Suprapubic skin (tissue), 4 donors: Measurements from ENCODE around the gene CYB5A. TPM values are rescaled to one million over a fixed set of nuclear protein-coding genes. Genes with fewer than 3 reads are reported as not detected.

Experiments
- DNase-seq, 2 donors: peaks; one replicate each; pipeline ENCODE4 v3.0.0-alpha.2; 2019; ENCODE audit warnings: low spot score in 2 of 2
- H3K27ac ChIP-seq: fragments of 200-600 bp; sonication (generic); one replicate; pipeline ENCODE4 v1.5.1; 2019
- H3K27me3 ChIP-seq: fragments of 200-600 bp; sonication (generic); one replicate; pipeline ENCODE4 v1.5.1; 2019
- H3K36me3 ChIP-seq: fragments of 200-600 bp; sonication (generic); one replicate; pipeline ENCODE4 v1.5.1; 2019
- H3K4me1 ChIP-seq: fragments of 200-600 bp; sonication (generic); one replicate; pipeline ENCODE4 v1.5.1; 2019
- H3K4me3 ChIP-seq: fragments of 200-600 bp; sonication (generic); one replicate; pipeline ENCODE4 v1.5.1; 2019; ENCODE audit warnings: mild to moderate bottlenecking
- H3K9me3 ChIP-seq: fragments of 200-600 bp; sonication (generic); one replicate; pipeline ENCODE4 v1.5.1; 2019
- EP300 ChIP-seq: sonication (generic); formaldehyde crosslinking; IDR thresholded peaks from one replicate; pipeline ENCODE4 v1.6.1; 2017; ENCODE audit warnings: antibody characterized with exemption
- POLR2A ChIP-seq, 2 donors: fragments of 450-650 bp; IDR thresholded peaks; one replicate each; pipeline ENCODE4 v1.6.1; 2017; ENCODE audit warnings: antibody characterized with exemption in 2 of 2, mild to moderate bottlenecking in 2 of 2, moderate library complexity in 2 of 2
- POLR2AphosphoS5 ChIP-seq, 3 donors: sonication (generic); formaldehyde crosslinking; IDR thresholded peaks; one replicate each; pipeline ENCODE4 v1.6.1; 2017; ENCODE audit warnings: antibody characterized with exemption in 3 of 3
- WGBS: methylation state at CpG from one replicate; pipeline ENCODE4 v1.1.5; 2018; 5-methylcytosine and 5-hydroxymethylcytosine counted together
- total RNA-seq, 4 donors: library from RNA; depleted of rRNA; stranded (reverse); fragments of >200 nt; gene quantifications; one replicate each; pipeline ENCODE4 v1.1.0, GENCODE V29; 2016
- TF ChIP-seq, protein P1 (sequence below), 2 donors: fragments of 200-600 bp in 1 of 2; fragments of 450-650 bp in 1 of 2; sonication (generic) in 1 of 2; IDR thresholded peaks; one replicate each; pipeline ENCODE4 v1.5.1; 2016 to 2019; ENCODE audit warnings: antibody characterized with exemption in 2 of 2, mild to moderate bottlenecking in 1 of 2, moderate library complexity in 1 of 2

The CYB5A gene
- total RNA-seq, 4 donors from 2014 or later, result 103 to 258 (median 147) TPM

DNA sequence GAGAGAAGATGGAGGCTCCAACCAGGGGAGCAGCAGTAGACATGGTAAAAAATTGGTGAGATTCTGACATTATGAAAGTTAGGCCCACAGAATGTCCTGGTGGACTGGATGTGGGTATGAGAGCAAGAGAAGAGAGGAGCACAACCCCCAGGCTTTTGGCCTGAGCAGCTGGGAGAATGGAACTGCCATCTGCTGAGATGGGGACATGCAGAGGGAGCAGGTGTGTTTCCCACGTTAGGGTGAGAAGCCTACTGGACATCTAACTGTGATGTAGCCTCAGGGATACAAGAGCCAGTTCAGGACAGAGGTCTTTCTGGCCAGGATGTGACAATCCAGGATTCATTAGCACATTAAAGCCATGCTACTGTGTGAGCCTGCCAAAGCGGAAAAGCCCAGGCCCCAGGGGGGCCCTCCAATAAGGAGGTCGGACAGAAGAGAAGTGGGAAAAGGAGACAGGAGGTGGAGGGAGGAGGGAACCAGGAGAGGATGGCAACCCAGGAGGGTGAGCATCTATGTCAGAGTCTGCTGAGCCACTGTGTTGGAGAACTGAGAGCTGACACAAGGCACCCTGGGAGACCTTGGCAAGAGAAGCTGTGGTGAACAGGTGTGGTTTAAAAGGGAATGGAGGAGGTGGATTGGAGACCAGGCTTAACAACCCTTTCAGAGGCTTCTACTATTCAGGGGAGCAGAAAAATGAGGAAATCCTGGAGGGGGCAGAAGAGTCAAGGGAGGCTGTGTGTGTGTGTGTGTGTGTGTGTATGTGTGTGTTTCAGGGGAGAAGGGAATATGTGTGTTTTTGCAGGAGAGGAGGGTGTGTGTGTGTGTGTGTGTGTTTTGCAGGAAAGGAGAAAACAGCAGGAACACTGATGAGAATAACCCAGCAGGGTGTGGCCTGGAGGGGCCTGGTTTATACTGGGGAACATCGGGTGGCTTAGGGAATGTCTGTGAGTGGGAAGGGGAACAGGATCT lies 10.5 kb downstream of the CYB5A start:
- Histone ChIP-seq H3K4me1 (peaks cover 73% of the 10 kb centered on the region), H3K27me3 (no peaks in the 10 kb centered on the region), H3K36me3 (no peaks in the 10 kb centered on the region), H3K4me3 (no peak overlapping the region), H3K27ac (peak overlapping the region; percentile 80), H3K9me3 (no peaks in the 10 kb centered on the region)
- no peak for DNase-seq
- TF ChIP-seq, protein P1, sequence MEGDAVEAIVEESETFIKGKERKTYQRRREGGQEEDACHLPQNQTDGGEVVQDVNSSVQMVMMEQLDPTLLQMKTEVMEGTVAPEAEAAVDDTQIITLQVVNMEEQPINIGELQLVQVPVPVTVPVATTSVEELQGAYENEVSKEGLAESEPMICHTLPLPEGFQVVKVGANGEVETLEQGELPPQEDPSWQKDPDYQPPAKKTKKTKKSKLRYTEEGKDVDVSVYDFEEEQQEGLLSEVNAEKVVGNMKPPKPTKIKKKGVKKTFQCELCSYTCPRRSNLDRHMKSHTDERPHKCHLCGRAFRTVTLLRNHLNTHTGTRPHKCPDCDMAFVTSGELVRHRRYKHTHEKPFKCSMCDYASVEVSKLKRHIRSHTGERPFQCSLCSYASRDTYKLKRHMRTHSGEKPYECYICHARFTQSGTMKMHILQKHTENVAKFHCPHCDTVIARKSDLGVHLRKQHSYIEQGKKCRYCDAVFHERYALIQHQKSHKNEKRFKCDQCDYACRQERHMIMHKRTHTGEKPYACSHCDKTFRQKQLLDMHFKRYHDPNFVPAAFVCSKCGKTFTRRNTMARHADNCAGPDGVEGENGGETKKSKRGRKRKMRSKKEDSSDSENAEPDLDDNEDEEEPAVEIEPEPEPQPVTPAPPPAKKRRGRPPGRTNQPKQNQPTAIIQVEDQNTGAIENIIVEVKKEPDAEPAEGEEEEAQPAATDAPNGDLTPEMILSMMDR (IDR thresholded peaks at IDR 0.05), result no peak
- TF ChIP-seq EP300 (no peak), POLR2A (IDR thresholded peaks at IDR 0.05) (no peak), POLR2AphosphoS5 (IDR thresholded peaks at IDR 0.05) (no peak)
- 67% methylated on average over 4 of the region's 4 CpGs for WGBS

DNA sequence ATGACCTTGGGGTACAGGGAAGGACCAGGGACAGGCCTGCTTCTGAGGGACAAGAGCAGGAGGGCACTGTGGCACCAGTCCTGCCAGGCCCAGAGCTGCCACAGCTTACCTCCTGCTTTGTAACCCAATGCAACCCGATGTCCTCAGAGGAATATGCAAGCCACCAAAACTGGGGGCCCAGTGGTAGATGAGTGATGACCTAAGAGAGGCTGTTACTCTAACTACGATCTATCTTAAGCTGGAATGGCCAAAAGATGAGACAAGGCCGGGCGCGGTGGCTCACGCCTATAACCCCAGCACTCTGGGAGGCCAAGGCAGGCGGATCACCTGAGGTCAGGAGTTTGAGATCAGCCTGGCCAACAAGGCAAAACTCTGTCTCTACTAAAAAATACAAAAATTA lies 12.8 kb downstream of the CYB5A start:
- no peaks in the 10 kb centered on the region for H3K36me3 ChIP-seq
- WGBS, result no CpG with 5 or more reads among the region's 7 CpGs
- no peak for DNase-seq
- no peaks in the 10 kb centered on the region for H3K9me3 ChIP-seq
- H3K4me1 ChIP-seq, result peaks cover 67% of the 10 kb centered on the region
- no peak overlapping the region for H3K4me3 ChIP-seq
- H3K27ac ChIP-seq, result no peak overlapping the region
- TF ChIP-seq EP300, result no peak
- TF ChIP-seq POLR2AphosphoS5 (IDR thresholded peaks at IDR 0.05), result no peak
- TF ChIP-seq, protein P1 (IDR thresholded peaks at IDR 0.05), result no peak
- no peak for TF ChIP-seq POLR2A (IDR thresholded peaks at IDR 0.05)
- H3K27me3 ChIP-seq, result no peaks in the 10 kb centered on the region

DNA sequence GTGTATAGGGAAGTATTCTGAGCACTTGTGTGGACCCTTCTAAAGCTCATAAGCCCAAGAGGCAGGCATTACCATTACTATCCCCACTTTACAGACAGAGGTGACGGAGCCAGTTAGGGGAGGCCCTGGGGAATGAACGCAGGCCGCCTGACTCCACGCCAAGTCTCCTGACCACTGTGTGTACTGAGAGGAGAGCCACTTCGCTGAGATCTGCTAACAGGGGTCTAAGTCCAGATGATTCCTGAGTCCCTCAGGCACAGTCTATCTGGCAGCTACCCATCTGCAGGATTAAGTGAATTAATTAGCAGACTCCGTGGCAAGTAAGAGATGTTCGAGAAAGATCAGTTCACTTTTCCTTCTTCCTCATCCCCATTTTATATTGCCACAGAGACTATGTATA lies 13.7 kb downstream of the CYB5A start:
- peaks cover 58% of the 10 kb centered on the region for H3K4me1 ChIP-seq
- no peak overlapping the region for H3K27ac ChIP-seq
- no peak for DNase-seq
- WGBS, result 71% methylated on average over 7 of the region's 7 CpGs
- no peak overlapping the region for H3K4me3 ChIP-seq
- no peaks in the 10 kb centered on the region for H3K27me3 ChIP-seq
- TF ChIP-seq, protein P1 (IDR thresholded peaks at IDR 0.05), result no peak
- TF ChIP-seq POLR2AphosphoS5 (IDR thresholded peaks at IDR 0.05) (no peak), EP300 (no peak), POLR2A (IDR thresholded peaks at IDR 0.05) (no peak)
- no peaks in the 10 kb centered on the region for H3K36me3 ChIP-seq
- no peaks in the 10 kb centered on the region for H3K9me3 ChIP-seq

DNA sequence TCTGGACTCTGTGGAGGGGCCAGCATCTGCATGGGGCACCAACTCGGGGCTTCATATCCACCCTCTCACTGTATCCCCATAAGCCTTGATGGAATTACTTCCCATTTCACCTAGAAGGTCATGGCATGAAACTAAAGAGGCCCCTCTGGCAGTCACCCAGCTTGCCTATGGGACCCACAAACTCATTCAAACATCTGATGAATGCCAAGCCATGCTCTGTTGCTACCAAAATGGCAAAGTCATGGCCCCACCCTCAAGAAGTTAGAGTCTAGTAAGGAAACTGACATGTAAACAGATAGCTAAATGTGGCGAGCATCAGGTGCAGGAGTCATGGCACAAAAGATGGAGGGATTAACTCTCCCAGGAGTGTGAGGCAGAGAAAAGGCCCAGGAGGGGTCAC lies 14.5 kb downstream of the CYB5A start:
- no peaks in the 10 kb centered on the region for H3K36me3 ChIP-seq
- TF ChIP-seq, protein P1 (IDR thresholded peaks at IDR 0.05), result no peak
- TF ChIP-seq EP300 (no peak), POLR2A (IDR thresholded peaks at IDR 0.05) (no peak), POLR2AphosphoS5 (IDR thresholded peaks at IDR 0.05) (no peak)
- WGBS, result 92% methylated on average over 2 of the region's 2 CpGs
- no peak overlapping the region for H3K4me3 ChIP-seq
- H3K27me3 ChIP-seq, result no peaks in the 10 kb centered on the region
- peaks cover 51% of the 10 kb centered on the region for H3K4me1 ChIP-seq
- no peak overlapping the region for H3K27ac ChIP-seq
- H3K9me3 ChIP-seq, result no peaks in the 10 kb centered on the region
- no peak for DNase-seq

DNA sequence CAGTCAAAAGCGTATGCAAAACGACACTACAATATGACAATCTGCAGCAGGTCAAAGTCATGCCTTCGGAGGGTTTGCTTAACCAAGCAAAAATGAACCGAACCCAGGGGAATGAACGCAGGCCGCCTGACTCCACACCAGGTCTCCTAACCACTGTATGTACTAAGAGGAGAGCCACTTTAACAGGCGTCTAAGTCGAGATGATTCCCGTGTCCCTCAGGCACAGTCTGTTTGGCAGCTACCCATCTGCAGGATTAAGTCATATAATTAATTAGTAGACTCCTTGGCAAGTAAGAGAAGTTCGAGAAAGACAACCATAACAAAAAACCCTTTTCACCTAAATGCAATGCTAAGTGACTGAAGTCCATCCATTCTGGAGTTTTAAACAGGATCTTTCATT lies 15.2 kb downstream of the CYB5A start:
- Histone ChIP-seq H3K4me3 (no peak overlapping the region), H3K4me1 (peaks cover 50% of the 10 kb centered on the region), H3K27ac (no peak overlapping the region), H3K9me3 (no peaks in the 10 kb centered on the region), H3K27me3 (no peaks in the 10 kb centered on the region), H3K36me3 (no peaks in the 10 kb centered on the region)
- 44% methylated on average over 10 of the region's 10 CpGs for WGBS
- no peak for DNase-seq
- no peak for TF ChIP-seq POLR2A (IDR thresholded peaks at IDR 0.05)
- TF ChIP-seq EP300, result no peak
- TF ChIP-seq, protein P1 (IDR thresholded peaks at IDR 0.05), result no peak
- TF ChIP-seq POLR2AphosphoS5 (IDR thresholded peaks at IDR 0.05), result no peak
